ENCODE results near the gene B3GNT3. TPM values are rescaled to one million over a fixed set of nuclear protein-coding genes. Genes with fewer than 3 reads are reported as not detected.

The B3GNT3 gene

GRCh38 chr19:17861542-17862402 is 66.8 kb downstream of the B3GNT3 start:
- no peak overlapping the region for H2BK5ac ChIP-seq (ENCODE audit: low read depth, low read length, poor library complexity, severe bottlenecking)
- peak overlapping the region; percentile 41 for H3K4me2 ChIP-seq (ENCODE audit: low read length, poor library complexity, severe bottlenecking)
- 92% methylated on average over 23 of the region's 23 CpGs for WGBS

DNA sequence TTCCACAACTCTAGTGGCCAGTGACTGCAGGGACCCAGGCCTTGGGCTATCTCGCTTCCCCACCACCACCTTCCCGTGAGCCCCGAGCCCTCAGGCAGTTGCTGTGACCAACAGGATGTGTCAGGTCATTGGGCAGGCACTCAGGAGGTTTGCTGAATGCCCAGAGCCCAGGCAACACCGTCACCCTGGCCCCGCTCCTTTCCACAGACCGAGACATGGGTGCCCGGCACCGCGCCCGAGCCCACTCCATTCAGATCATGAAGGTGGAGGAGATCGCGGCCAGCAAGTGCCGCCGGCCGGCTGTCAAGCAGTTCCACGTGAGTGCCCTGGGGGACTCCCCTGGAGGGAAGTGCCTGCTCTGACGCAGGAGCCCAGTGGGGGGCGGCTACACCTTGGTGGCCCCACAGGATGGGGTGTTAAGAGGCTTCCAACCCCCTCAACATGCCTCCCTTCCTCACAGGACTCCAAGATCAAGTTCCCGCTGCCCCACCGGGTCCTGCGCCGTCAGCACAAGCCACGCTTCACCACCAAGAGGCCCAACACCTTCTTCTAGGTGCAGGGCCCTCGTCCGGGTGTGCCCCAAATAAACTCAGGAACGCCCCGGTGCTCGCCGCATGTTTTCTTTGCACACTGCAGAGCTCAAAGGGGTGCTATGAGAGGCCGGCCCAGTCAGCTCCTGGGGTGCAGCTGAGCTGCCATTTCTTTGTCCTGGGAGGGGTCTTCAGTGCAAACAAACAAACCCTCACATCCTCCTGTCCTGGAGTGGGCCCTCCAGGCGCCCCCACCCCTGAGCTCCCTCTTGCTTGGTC is 68.0 kb downstream of the B3GNT3 start:
- Histone ChIP-seq H2AFZ (ENCODE audit: low read depth, low read length) (no peak overlapping the region), H4K8ac (ENCODE audit: low read length) (no peak overlapping the region), H3K4me1 (ENCODE audit: control insufficient read depth, insufficient read depth, low read depth, low read length) (peaks cover 25% of the 10 kb centered on the region), H3K9ac (ENCODE audit: low read length) (peak overlapping the region; percentile 3), H3K27ac (ENCODE audit: low read length, poor library complexity, severe bottlenecking) (no peak overlapping the region), H3K4ac (ENCODE audit: low read depth in 1 of 2, low read length in 2 of 2) (no peak overlapping the region), H3K36me3 (ENCODE audit: control insufficient read depth in 1 of 2, insufficient read depth in 2 of 2, low read depth in 1 of 2, low read length in 2 of 2) (peaks cover 48 to 51% of the 10 kb centered on the region in 2 experiments), H2BK5ac (ENCODE audit: low read depth, low read length, poor library complexity, severe bottlenecking) (no peak overlapping the region), H3K9me3 (ENCODE audit: control insufficient read depth, low read length) (no peaks in the 10 kb centered on the region), H3K27me3 (ENCODE audit: control insufficient read depth in 1 of 2, insufficient read depth in 1 of 2, low read length in 2 of 2) (peaks cover 0 to 4% of the 10 kb centered on the region in 2 experiments), H3K14ac (ENCODE audit: low read length in 2 of 2) (no peak overlapping the region), H3K4me2 (ENCODE audit: low read length, poor library complexity, severe bottlenecking) (no peak overlapping the region), H2AK5ac (ENCODE audit: low read length, severe bottlenecking) (no peak overlapping the region), H4K91ac (ENCODE audit: low read length) (no peak overlapping the region), H2BK120ac (ENCODE audit: low read depth, low read length) (no peak overlapping the region), H3K4me3 (ENCODE audit: insufficient read depth in 1 of 2, low read depth in 1 of 2, low read length in 2 of 2) (no peak overlapping the region), H3K18ac (ENCODE audit: low read depth in 1 of 2, low read length in 2 of 2) (no peak overlapping the region), H3K23ac (ENCODE audit: low read length in 2 of 2) (no peak overlapping the region), H3K79me1 (replicated peaks; ENCODE audit: low read length, poor library complexity, severe bottlenecking) (no peaks in the 10 kb centered on the region), H2BK15ac (ENCODE audit: low read depth, poor library complexity, severe bottlenecking) (no peak overlapping the region), H2BK12ac (ENCODE audit: low read length in 2 of 2) (no peak overlapping the region)
- DNase-seq, result no peak
- WGBS, result 95% methylated on average over 31 of the region's 31 CpGs

More at GRCh38 chr19:17861542-17862402, 66.8 kb downstream of the B3GNT3 start:
- Histone ChIP-seq H3K9ac (ENCODE audit: low read length) (peak overlapping the region; percentile 99), H3K27me3 (ENCODE audit: control insufficient read depth in 1 of 2, insufficient read depth in 1 of 2, low read length in 2 of 2) (no peaks in the 10 kb centered on the region), H4K8ac (ENCODE audit: low read length) (no peak overlapping the region), H3K18ac (ENCODE audit: low read depth in 1 of 2, low read length in 2 of 2) (no peak overlapping the region), H4K91ac (ENCODE audit: low read length) (no peak overlapping the region), H2BK120ac (ENCODE audit: low read depth, low read length) (no peak overlapping the region), H3K36me3 (ENCODE audit: control insufficient read depth in 1 of 2, insufficient read depth in 2 of 2, low read depth in 1 of 2, low read length in 2 of 2) (peaks cover 48 to 51% of the 10 kb centered on the region in 2 experiments), H3K23ac (ENCODE audit: low read length in 2 of 2) (no peak overlapping the region), H3K4ac (ENCODE audit: low read depth in 1 of 2, low read length in 2 of 2) (no peak overlapping the region), H3K9me3 (ENCODE audit: control insufficient read depth, low read length) (no peaks in the 10 kb centered on the region), H2AK5ac (ENCODE audit: low read length, severe bottlenecking) (no peak overlapping the region), H3K79me1 (replicated peaks; ENCODE audit: low read length, poor library complexity, severe bottlenecking) (no peaks in the 10 kb centered on the region), H3K14ac (ENCODE audit: low read length in 2 of 2) (no peak overlapping the region), H3K4me3 (ENCODE audit: insufficient read depth in 1 of 2, low read depth in 1 of 2, low read length in 2 of 2) (peak overlapping the region in 1 of 2 experiments; percentile 100), H2BK15ac (ENCODE audit: low read depth, poor library complexity, severe bottlenecking) (no peak overlapping the region), H2BK12ac (ENCODE audit: low read length in 2 of 2) (no peak overlapping the region), H3K27ac (ENCODE audit: low read length, poor library complexity, severe bottlenecking) (no peak overlapping the region), H3K4me1 (ENCODE audit: control insufficient read depth, insufficient read depth, low read depth, low read length) (peaks cover 25% of the 10 kb centered on the region), H2AFZ (ENCODE audit: low read depth, low read length) (no peak overlapping the region)
- DNase-seq, result no peak

Small RNAs within 50 kb of the gene (small RNA-seq; reads per million reads assigned to genes)
- not detected for gene SNORA68 (ENCODE audit: low read depth)
